CD4-positive, alpha-beta T cell treated with Interleukin-17A for 4 hours (primary cell): ENCODE data around the gene DGKI.

ENCODE experiments used
- DNase-seq: peaks from one replicate; pipeline ENCODE4 v3.0.0-alpha.2; 2020; ENCODE audit warnings: mixed read lengths

DGKI gene

DNA sequence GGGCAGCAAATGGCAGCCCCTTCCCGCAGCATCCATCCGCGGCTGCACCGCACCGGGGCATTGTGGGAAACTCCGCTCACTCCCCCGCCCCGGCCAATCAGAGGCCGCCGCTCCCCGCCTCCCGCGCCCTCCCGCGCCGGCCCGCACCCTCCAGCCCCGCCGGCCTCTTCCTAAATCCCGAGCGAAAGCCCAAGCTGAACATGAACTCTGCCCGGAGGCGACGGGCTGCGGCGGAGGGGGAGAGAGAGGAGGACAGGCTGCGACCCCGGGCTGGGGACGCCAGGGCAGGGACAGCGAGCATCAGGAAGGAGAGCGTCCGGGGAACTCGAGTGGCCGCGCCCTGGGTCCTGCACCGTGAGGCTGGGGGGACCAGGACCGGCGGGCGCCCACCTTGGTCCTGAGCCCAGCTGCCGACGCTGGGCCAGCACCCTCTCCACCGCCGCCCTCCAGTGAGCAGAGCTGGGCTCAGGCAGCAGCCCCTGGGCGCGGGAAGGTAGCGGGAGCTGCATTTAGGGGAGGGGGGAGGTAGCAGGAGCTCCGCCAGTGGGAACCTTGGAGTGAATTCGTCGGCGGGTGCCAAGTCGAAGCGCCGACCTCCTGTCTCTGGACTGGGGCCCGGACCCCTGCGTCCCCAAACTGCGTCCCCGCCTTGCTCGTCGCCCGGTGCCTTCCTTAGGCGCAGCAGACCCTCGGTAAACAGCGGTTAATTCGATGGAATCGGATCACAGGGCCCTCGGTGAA, at the start of gene DGKI:
Gene DGKI (minus strand): TSS at position 148 of the 741 bp plus-strand sequence.
- DNase-seq, result no peak

DNA sequence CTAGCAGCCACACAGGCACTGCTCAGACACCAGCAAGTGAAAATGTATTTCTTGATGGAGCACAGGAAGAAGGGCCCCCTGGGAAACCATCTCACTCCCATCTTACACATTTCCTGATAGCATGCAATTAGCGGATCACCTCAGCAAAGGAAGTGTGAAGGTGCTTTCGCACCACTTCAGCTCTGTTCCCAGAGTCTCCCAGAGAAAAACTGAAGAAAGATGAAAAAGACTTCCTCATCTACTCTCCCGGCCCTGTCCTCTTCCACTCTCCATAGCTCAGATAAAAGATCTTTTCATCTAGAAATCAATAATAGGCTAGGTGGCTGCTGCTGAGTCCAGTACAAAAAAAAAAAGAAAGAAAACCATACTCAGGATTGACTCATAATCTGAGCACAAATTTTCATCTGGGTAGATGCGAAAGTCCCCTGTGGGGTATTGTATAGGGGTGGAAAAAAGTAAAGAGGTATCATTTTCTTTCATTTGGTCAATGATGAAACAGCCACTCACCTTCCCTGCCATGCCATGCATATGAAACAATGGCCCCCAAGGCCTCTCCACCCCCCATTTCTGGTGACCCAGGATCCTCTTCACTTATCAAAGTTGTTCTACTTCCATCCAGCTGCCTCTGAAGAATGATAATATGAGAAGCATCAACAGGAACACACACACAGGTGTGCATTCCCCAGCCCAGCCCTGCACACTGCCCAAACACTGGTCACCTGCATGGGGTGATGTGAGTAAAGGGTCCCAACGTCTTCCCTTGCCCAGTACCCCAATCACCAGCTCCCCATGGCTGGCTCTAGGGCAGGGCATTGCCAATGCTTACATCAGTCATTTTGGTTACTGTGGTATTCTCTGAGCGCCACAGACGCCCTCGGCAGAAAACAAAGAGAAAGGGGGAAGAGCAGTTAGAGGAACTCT, 48.8 kb upstream of the DGKI start:
- no peak for DNase-seq

DNA sequence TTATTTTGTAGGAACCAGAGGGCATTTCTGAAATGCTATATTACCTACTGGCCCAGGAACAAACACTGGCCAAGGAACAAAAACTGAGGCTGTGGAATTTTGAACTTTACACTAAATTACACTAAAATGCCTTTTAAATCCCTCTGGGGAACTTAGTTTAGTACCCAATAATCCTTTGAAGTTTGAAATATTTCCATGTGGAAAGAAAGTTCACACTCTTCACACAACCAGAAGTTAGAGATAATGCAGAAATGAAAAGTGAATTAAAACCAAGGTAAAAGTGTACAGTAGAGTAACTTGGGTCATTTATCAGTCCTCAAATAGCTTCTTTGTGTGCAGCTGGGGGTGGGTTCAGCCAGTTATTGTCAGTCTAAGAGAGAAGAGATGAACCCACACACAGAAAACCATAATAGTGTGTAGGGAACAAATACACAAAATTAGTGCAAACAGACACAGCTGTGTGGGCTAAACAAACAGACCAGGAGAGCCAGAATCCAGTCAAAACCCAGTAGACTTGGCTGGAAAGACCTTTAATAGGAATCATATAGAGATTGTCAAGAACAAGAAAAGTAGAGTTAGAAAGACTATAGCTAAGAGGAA, 46.5 kb upstream of the DGKI start:
- no peak for DNase-seq

DNA sequence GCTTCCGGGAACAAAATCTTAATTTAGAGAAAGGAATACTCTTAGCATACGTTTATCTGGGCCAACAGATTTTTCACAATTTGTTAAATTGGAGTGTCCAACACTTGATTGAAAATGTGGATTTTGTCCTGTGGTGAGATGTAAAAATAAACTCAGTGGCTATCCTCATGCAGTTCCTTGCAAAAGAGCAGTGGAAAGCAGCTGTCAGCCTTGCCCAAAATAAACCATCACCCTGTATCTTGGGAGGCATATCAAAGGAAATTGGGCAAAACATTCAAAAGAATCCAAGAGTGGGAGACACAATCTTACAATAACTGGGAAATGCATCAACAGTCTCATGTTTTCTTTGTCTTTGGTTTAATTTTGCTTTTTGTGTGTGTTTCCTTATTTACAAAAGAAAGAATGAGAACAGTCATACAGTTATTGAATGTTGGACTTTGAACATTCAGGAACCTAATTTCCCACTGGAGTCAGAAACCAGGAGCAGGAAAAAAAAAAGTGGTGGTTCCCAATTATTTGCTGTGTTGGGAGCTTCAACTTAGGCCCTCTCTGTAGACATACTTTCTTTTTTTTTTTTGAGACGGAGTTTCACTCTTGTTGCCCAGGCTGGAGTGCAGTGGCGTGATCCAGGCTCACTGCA, 44.4 kb upstream of the DGKI start:
- no peak for DNase-seq

DNA sequence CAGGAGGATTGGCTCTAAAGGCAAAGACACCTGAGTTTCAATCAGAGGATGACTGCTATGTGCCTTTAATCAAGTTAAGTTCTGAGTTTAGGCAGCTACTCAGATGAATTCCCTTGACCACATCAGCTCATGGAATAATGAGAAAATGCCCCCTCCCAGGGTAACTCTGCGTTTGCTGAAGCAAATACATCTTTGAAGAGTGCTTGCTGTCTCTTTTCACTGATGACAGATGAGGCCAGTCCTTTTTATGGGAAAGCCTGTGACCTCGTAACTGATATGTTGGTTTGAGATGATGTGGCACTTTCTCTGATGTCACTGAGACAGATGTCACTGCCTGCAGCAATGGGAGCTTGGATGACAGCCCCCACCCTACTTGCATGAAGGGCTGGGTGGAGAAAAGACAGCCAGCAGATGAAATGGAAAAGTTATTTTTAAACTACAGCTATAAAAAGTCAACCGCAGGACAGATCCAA, 43.7 kb upstream of the DGKI start:
- DNase-seq, result no peak

DNA sequence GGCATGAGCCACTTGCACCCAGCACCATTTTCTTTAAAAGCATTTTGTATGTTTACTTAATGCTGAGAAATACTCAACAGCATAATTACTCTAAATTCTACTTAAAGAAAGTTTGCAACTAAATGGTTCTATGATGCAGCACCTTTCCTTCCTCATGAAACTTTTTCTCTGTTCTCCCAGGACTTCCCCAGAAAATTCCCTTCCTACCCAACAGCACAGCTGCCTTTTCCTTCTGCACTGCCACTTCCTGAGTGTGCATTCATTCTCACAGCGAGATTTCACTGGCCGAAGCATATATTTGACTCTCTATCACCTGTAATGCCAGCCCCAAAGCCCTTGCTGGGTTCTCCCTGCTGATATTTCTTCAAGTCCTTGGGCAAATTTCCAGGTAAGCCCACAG, 41.5 kb upstream of the DGKI start:
- DNase-seq, result no peak

DNA sequence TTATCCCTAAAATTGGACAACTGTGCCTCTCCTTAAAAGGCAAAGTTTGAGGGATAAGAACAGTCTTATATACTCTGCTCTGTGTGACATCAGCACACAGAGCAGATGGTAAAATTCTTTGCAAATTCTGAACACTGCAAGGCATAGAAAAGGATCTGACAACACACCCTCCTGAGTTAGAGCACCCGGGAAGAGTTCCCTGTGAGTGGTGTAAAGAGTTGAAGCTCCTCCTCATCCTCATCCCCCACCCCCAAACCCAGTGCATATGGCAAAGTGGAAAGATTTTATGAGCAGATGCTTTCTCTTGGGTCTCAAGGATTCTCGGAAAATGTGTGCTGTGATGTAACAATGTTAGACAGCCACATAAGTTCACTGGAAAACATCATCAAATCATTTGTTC, 40.0 kb upstream of the DGKI start:
- no peak for DNase-seq

DNA sequence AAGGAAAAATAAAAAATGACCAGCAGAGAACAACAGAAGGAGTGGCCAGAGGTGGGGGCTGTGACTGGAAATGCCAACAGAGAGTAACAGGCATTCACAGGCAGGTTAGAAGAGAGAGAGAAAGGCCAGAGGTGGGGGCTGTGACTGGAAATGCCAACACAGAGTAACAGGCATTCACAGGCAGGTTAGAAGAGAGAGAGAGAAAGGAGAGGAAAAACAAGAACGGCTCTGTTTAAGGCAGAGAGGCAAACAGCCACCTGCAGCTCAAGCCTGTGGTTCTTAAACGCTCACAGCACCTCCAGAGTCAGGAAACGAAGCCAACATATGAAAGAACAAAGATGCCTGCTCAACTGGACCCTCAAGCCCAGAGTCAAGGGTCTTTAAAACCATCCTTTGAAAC, 39.5 kb upstream of the DGKI start:
- no peak for DNase-seq

DNA sequence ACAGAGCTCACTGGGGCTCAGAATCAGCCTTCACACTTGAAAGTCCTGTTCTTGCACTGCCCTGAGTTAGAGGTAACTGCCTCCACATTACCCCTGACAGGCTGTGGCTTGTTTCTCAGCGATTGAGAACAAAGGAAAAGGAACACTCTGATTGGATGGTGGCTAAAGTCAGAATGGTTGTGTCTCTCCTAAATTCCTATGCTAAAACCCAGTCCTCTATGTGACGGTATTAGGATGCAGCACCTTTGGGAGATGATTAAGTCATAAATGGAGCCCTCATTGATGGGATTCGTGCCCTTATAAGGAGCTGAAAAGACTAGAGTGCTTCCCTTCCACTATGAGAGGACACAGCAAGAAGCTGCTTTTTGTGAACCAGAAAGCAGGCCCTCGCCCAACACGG, 38.9 kb upstream of the DGKI start:
- no peak for DNase-seq

DNA sequence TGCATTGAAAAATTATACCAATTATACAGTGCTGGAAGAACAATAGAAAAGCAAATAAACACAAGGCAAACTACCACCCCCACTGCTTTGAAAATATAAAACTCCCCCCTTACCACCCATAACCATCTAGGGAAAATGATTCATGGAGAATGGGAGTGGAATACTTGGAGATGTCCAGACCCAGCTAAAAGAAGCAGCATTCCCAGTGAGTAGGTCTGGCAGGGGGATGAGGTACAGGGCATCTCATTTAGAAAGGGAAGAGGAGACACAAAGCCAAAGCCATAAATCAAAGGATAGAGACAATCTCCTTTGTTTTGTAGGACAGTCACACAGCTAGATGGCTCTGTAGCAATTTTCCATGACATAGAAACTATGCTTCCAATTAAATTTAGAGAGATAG, 36.0 kb upstream of the DGKI start:
- DNase-seq, result no peak

DNA sequence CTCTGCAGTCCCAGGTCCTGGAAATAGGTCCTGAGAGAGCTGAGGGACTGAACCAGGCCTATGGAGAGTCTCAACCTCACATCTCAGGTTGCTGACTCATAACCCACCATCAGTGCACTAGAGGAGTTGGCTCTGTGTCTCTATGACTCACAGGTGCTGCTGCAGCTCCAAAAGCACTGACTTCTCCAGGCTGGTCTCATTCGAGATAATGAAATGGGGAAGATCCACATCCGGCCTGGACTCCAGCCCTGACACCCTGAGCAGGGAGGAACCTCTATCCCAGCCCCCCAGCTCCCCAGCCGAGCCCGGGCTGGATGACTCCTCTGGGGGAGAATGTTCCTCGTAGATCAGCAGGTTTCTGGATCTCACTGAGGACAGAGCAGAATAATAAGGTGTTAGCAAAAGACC, 35.5 kb upstream of the DGKI start:
- DNase-seq, result no peak

DNA sequence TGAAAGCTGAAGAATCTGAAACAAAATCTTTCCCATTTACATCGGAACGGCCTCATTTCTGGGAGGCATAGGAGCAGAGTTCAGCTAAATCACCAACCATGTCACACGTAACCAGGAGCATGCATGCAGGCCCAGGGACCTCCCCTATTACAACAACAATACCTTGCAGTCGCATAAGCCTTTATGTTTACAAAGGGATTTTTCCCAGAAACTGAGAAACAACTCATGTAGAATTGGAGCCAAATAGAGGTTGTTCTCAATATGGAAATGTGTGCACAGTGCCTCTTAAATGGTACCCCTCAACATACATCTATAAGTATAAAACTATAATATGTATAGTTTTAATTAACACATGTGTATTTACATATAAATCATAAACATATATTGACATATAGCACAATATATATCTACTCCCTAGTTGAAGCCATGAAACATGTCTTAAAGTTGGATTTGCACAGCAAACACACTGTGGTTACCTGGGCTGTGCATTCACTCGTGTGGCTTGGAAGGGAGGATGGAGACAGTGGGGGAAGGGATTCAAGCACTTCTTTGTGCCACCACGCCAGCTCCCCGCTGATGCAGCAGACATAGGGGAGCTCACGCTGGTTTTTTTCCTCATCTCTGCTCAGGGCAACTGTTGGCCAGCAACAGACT, 35.0 kb upstream of the DGKI start:
- no peak for DNase-seq

DNA sequence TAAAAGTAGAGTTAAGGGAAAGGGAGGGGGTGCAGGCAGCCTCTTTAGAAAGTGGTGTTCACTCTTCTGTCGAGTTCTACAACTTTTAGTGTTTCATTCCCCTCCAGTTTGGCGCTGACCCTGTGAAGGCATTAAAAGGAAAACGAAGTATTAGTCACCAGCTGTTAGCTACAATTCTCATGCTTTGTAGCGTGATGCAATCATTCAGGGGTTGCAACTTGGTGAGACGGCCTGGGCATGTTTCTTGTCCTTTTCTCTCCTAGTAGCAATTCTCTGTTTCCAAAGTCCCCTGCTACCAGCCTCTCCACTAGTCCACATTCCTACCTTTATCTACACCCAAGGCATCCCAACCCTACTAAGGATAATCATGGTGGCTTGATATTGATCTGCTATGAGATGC, 33.7 kb upstream of the DGKI start:
- no peak for DNase-seq

DNA sequence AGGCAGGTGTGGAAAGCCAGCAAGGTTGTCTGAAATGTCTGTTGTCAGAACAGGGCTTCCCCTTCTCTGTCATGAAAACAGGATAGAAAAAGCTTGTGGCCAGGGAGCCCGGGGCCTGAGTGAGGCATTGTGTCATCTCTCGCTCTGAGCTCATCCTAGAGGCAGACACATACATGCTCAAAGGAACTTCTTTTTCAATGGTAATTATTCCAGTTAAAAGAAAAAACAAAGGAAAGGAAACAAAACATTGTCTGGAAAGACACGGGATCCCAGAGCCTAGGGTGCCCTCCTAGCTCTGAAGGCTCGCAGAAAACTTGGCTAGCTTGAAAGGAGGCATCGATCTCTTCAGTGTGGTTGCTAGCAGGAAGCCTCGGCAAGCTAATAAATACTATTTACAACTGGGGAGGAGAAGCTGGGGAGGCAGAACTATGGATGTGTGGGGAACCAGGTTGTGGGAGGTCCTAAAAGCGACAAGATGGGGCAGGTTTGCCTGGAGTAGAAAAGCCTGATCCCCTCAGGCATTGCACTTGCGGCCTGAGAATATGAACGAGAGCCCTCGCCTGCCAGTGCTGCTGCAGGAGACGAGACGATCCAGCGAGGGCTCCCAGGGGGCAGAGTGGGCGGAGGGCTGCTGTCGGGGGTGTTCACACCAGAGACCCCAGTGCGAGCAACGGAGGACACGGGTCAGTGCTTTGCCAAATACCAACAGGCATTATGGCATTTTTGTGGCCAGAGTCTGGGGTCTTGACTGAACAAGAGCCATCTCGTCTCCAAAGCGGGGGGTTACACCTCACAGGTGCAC, 32.8 kb upstream of the DGKI start:
- no peak for DNase-seq

DNA sequence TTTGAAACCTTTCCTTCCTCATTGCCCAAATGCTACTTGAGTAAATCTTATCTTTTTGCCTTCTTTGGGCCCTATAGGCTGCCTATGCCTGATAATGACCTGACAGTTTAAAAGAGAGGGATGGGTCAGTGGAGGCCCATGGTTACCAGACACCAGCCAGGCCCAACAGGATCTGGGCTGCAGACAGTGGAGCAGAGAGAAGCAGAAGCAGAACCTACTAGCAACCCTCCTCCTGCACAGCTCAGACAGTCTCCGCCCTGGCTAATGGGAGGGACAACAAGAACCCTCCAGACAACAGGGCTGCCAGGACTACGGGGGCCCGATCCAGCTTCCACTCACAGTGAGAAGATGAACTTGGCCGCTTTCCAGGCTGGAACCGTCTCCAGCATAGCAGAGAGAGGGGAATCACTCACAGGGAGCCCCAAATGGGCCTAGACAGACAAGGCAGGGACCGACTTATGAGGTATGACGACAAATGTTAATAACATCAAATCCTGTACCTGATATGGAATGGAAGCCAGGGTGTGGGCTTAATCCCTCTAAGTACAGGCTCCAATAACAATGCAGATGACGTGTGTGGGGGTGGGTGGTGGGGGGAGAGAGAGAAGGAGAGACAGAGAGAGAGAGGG, 31.7 kb upstream of the DGKI start:
- DNase-seq, result no peak

DNA sequence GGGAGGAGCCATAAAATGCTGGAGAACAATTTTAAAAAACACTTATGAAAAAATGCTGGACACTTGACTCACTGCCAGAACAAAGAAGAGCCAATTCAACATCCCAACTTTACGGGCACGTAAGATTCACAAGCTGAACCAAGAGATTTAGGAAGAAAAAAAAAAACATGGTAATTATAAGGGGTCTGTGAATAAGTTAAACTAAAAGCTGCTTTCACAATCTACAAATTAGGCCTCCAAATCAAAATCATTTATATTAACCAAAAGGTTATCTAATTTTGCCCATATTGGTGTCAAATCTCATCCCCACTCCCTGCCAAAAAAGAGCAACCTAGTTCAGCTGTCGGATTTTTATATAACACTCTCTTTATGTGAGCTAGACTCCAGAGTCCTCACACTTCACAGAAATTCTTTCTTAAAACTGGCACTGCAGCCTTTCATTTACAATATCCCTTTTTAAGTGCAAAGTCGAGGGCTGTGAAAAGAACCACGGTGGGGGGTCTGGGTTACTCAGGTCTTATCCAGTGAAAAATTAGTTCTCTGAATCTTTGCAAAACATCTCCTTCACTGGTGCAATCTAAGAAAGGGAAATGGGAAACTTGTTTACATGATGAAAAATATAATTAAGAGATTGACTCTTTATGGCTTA, 30.4 kb upstream of the DGKI start:
- no peak for DNase-seq

DNA sequence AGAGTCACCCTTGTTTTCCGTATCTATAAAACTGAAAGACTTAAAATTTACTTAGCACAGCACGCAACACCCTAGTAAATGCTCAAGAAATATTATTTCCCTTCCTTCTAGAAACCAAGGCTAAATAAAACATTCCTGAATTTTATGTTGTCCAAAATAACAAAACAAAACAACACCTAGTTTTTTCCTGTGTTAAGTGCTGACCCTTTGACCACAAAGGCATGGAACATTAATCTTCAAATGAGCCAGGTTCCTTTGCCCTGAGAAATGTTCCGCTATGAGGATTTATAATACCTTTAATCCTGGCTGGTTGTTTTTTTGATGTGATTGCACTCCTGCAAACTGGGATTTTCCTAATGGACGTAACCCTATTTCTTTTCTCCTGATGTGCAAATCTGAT, 29.0 kb upstream of the DGKI start:
- DNase-seq, result no peak

DNA sequence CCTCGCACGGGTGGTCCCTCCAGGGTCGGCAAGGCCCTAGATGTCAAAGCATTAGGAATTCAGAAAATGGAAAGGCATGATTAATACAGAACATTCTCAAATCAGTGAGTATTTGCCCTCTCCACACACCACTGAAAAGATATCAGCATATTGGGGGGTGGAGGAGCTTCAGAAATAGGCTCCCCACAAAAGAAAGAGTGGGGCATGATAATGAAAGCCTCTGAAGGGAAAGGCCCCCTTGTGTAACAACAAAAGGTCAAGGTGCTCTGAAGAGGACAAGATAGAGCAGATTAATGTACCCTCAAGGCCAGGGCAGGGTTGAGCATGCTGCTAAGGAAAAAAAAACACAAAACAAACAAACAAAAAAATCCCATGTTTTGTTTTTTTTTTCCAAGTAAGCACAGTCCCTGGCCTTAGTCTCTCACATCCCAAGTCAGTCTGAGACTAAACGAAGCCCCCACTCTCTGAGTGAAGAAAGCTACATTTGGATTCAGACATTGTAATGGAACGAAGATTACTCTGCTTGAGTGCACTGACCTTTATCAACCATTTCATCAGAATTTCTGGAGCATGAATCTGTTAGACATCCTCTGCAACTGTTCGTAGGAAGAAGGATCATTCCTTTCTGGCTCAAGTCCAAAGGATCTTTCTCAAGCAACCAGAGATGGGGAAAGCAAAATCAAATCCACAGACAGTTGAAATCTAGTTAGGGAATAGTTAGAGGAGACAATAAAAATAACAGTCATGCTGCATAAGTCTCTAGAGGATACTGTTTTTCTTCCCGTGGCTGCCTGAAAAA, 27.4 kb upstream of the DGKI start:
- DNase-seq, result no peak

DNA sequence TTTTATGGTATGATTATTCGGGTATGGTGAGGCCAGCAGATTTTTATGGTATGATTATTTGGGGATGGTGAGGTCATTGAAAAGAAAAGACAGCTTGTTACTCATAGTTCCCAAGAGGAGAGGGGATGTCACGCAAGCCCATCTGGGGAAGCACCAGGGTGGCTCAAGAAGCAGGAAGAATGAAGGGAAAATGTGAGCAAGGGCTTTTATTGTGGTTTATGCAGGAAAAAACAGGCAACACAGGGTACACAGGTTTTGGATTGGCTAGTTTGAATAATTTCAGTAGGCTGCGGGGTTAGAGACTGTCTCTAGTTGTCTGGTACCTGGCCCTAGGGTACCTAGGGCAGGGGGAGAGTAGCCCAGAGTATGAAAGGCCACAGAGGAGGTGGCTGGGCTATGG, 26.8 kb upstream of the DGKI start:
- no peak for DNase-seq
